DMS 273 treated with DMSO at 0.1 percent for 48 hours (cell line): ENCODE measurements around the gene FSHR.

Experiments
- DNase-seq: peaks from one replicate; lab custom pipeline; 2025; lab: John Stamatoyannopoulos, UW

The FSHR gene

DNA sequence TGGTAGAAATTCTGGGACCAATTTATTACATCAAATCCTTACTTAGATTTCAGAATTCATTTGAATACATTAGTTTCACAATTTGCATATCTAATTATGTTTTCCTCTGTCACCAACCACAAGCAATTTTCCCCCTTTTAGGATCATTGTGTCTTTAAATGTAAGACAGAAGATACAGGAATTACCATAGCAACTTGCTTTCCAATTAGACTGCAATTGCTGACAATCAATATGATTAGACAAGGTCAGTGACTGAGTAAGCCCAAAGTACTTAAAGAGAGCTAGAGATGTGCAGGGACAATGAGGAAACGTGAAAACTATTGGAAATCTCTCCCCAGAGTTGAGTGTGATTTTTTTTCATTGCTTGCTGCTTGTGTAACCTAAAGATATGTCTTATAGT is 121.4 kb downstream of the FSHR start:
- DNase-seq = no peak

DNA sequence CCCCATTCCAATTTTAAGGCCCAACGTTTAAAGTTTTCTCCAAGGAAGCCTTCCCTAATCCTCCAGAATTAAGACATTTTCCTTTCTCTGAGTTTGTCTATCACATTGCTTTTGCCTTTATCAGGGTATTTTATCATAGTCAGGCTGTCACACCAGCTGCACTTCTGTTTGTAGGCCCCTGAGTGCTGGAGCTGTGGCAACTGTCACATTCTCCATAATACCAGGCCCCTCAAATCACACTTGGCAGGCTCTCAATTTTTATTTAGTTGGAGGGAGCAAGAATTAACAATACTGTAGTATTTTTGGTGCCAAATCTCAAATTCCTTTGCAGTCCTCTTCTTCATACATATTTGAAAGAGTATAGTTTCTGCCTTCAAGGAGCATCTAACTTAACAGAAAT is 122.2 kb downstream of the FSHR start:
- no peak for DNase-seq

DNA sequence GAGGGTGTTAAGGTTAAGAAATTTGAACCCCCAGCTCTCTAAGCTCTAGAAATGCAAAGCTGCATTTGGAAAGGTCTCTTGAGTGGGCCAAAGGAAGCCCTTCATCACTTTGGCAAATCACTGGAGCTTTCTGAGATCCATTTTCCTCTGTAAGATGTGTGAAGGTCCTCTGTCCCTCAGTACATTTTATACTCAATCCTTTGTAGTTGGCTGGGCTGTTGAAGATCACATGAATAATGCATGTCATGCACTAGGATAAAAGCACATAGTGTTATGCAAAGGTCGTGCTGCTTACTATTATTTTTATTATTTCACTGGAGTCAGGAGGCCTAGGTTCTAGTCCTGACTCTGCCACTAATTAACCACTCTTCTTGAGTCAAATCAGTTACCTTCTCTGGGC is 124.9 kb downstream of the FSHR start:
- no peak for DNase-seq

DNA sequence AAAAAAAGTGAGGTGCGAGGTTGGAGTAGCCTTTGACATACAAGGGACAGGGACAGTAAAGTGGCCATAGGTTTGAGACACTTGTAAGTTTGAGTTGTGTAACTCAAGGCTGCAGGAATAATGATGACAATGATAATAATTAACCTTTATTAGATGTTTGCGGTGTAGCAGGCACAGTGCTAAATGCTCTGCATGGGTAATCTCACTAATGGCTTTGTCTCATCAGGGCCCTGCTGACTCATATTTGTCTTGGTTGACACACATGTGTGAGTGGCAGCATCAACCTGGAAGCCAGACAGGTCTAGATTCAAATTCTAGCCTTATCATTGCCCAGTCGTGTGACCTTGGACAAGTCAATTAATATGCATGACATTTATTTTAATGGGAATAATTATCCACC is 126.2 kb downstream of the FSHR start:
- no peak for DNase-seq

DNA sequence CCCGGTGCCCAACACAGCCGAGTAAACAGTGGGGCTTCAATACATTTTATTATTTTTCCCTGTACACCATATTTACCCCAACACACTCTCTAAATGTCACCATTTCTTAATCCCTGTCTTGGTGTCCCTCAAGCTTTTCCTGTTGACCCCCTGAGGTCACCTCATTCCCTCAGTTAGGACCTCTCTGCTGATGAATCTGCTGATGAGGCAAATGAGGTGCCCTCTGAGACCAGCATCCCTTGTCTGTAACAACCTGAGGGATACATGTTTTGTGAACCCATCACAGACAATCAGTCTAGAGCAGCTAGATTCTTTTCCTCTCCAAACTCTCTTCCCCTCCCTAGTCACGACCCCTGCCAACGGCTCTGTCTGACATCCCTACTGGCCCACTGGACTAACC is 127.6 kb downstream of the FSHR start:
- DNase-seq = no peak

GRCh38 chr2:49021271-49021670 is 133.0 kb downstream of the FSHR start:
- DNase-seq = no peak

DNA sequence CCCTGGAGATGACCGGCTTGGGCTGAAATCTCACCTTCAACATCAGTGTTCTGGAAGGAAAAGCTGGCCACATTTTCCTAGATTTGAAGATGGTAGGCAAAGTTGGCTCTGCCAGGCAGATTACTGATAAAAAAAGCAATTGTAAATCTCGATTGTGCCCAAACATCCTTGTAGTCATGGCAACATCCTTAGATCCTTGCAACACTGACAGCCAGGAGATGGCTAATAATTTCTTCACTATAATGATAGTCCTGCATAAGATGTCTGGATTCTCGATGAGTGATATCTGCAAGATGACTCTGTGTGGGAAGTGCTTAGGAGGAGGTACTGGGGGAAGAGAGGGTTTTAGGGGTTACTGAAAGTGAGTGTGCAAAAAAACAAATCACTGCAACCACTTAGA is 149.1 kb downstream of the FSHR start:
- no peak for DNase-seq

- no peak for DNase-seq
Measured at GRCh38 chr2:49004036-49004626, 150.2 kb downstream of the FSHR start.

DNA sequence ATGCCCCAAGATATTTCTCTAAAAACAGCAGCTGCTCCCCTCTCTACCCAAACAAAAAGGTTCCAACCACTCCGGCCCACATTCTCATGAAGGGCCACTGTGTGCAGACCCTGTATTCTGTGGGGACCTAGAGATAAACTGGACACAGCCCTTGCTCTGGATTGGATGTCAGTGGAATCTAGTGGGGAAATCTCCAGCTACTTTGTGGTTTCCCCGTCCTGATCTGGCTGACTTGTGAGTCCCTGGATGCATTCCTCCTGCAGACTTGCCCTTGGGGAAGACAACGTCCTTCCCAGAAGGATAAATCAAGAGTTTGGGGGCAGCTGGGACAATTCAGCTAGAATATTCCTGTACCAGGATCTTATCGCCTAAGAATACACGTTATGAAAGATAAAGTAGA is 151.1 kb downstream of the FSHR start:
- no peak for DNase-seq

- DNase-seq = no peak
Measured at GRCh38 chr2:49002750-49003149, 151.6 kb downstream of the FSHR start.

GRCh38 chr2:49000695-49001094 is 153.6 kb downstream of the FSHR start:
- DNase-seq = no peak

- no peak for DNase-seq
Measured at GRCh38 chr2:48998449-48998848, 155.9 kb downstream of the FSHR start.

DNA sequence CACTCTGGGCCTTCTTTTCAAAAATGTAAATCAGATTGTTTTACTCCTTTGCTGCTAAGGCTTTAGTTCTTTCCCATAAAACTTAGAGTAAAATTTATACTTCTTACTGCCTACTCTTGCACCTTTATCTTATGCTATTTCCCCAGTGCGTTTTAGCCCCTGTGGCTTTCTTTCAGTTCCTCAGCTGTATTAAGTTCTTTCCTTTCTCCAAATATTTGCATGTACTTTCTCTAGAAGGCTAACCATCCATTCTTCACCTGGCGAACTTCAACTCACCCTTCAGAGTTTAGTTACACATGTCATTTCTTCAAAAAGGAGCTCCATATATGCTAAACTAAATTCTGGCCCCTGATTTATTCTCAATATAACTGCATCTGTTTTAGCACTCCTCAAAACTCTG is 160.7 kb downstream of the FSHR start:
- DNase-seq = no peak

GRCh38 chr2:48991415-48992131 is 162.7 kb downstream of the FSHR start:
- DNase-seq = no peak

GRCh38 chr2:48984922-48985321 is 169.4 kb downstream of the FSHR start:
- no peak for DNase-seq

DNA sequence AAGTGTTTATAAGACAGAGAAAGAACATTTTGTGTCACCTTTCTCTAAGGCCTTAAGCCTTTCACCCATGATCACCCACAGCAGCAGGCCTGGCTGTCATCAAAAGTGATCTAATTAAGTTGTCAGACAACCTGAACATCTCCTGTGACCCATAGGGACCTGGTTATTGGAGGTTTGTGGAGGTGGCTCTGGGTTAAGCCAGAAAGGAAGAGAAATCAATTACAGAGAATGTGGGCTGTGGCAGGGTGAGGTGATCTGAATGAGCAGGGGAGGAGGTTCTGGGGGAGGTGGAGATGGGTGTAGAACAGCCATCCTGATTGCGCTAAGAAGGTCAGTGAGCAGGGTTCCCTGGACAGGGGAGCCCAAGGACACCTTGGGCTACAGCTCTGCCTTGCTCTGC is 170.8 kb downstream of the FSHR start:
- DNase-seq = no peak

- no peak for DNase-seq
Measured at GRCh38 chr2:48982887-48983435, 171.4 kb downstream of the FSHR start.

DNA sequence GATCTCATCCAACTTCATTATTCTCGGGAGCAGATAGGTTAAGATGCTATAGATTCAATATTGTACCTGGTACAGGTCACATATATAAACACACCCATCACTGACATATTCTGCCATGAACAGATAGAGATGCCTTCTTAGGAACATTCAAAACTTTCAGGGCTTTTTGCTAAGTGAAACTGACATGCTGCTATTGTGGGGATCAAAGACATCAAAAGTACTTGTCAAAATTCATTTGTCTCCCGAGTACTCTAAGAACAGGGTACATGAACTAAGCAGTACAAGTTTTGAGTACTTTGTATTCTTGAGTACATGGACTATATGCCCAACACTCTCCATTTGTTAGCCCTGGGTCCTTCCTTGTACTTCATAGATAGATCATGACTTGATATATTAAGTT is 173.5 kb downstream of the FSHR start:
- no peak for DNase-seq

DNA sequence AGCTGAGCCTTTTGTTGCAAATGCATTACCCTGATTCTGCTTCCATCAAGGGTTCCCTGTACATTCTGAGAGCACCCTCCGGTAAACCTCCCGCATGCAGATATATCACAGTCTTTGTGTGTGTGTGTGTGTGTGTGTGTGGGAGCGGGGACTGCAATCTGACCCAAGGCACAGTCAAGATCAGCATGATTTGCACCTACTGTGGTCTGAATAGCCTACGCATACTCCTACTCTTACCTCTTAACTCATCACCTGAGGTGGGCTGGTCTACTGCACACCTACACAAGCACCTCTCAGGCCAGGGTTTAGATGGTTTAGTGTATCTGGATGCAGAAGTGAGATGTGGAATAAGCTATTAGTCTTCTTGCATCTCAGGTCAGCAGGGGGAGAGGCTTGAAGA is 174.6 kb downstream of the FSHR start:
- DNase-seq = no peak

- DNase-seq = no peak
Measured at GRCh38 chr2:48978131-48978530, 176.2 kb downstream of the FSHR start.

GRCh38 chr2:48971801-48972200 is 182.5 kb downstream of the FSHR start:
- DNase-seq = no peak

DNA sequence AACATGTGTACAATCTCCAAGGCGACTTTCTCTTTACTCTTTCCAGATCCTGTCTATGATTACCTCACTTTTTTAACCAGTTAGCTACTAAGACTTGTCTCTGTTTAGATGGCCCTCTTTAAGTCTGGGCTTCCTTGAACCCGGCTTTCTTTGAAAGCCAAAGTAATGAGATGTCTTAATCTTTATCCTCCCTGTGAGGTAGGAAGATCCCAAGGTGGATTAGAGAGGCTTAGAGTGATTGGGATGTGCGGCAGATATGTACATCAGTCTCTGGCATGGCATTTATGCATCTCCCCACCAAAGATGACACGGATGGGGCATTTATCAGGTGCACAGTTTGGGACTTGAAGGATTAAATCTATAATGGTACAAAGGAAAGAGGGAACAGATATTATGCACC is 186.3 kb downstream of the FSHR start:
- DNase-seq = no peak

DNA sequence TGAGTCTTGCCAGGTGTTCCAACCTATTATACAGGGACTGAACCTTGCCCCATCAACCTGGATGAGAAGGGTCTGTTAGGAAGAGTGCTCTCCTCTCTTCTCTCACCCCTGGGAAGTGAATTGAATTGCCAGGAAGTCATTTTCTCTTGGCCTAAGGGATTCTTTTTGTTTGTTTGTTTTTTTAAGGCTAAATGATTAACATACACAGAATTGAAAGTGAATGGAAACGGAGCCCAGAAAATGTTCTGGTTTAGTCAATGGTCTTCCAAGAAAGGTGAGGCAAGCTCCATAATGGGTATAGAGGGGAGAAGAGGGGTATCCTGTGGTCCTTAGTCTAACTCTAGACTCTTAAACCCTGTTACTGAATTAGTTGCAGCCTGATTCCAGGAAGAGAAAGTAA is 189.1 kb downstream of the FSHR start:
- DNase-seq = no peak

GRCh38 chr2:48961009-48961408 is 193.3 kb downstream of the FSHR start:
- no peak for DNase-seq
